Thymus (tissue), 11 donors: ENCODE measurements around the gene ZBTB7A. TPM values are rescaled to one million over a fixed set of nuclear protein-coding genes. Genes with fewer than 3 reads are reported as not detected.
A peak's percentile ranks its signal among the peaks of the same experiment; 100 is the strongest.

Source experiments
- DNase-seq, 9 donors: peaks; one replicate each; pipeline ENCODE4 v3.0.0-alpha.2; 2013; ENCODE audit warnings: low spot score in 9 of 9, low read depth in 6 of 9, missing footprints in 1 of 9
- H3K27ac ChIP-seq, 2 donors: one replicate each; pipeline ENCODE4 v1.5.1; 2013; ENCODE audit warnings: control low read depth in 1 of 2, low read depth in 1 of 2, low read length in 1 of 2, mild to moderate bottlenecking in 1 of 2, moderate library complexity in 1 of 2
- H3K27me3 ChIP-seq, 2 donors: one replicate each; pipeline ENCODE4 v1.5.1; 2013; ENCODE audit warnings: low read length in 1 of 2; ENCODE audit not compliant: control insufficient read depth in 2 of 2, insufficient read depth in 1 of 2
- H3K36me3 ChIP-seq, 2 donors: one replicate each; pipeline ENCODE4 v1.5.1; 2013; ENCODE audit warnings: low read length in 1 of 2, mild to moderate bottlenecking in 1 of 2, moderate library complexity in 1 of 2; ENCODE audit not compliant: control insufficient read depth in 2 of 2, insufficient read depth in 2 of 2
- H3K4me1 ChIP-seq, 2 donors: one replicate each; pipeline ENCODE4 v1.5.1; 2013; ENCODE audit warnings: low read length in 2 of 2; ENCODE audit not compliant: control insufficient read depth in 2 of 2, insufficient read depth in 2 of 2
- H3K4me3 ChIP-seq, 2 donors: one replicate each; pipeline ENCODE4 v1.5.1; 2013; ENCODE audit warnings: low read length in 2 of 2, control low read depth in 1 of 2, mild to moderate bottlenecking in 1 of 2
- H3K9me3 ChIP-seq, 2 donors: one replicate each; pipeline ENCODE4 v1.5.1; 2013; ENCODE audit warnings: low read length in 1 of 2, mild to moderate bottlenecking in 1 of 2; ENCODE audit not compliant: control insufficient read depth in 2 of 2, insufficient read depth in 1 of 2
- WGBS: extraction: QIAGEN DNeasy Blood & Tissue Kit; methylation state at CpG from one replicate; pipeline ENCODE4 v1.1.7; 2013; 5-methylcytosine and 5-hydroxymethylcytosine counted together
- polyA plus RNA-seq: library from polyadenylated mRNA; stranded (reverse); fragments of 200-250 nt; gene quantifications from one replicate; pipeline ENCODE4 v1.2.3, GENCODE V29; 2013
- total RNA-seq: library from RNA; stranded (reverse); fragments of 120-200 nt; gene quantifications from one replicate; pipeline ENCODE4 v1.2.4, GENCODE V29; 2013
- donor health status: healthy.

Gene ZBTB7A
- total and polyA plus RNA-seq, 2 donors: 5.1 to 9.4 TPM

GRCh38 chr19:4077800-4078684 is 11.3 kb upstream of the ZBTB7A start:
- 26% methylated on average over 33 of the region's 33 CpGs for WGBS
- H3K9me3 ChIP-seq: peaks cover 0 to 8% of the 10 kb centered on the region in 2 donors
- H3K27ac ChIP-seq: peak overlapping the region in 1 of 2 donors; percentile 74
- H3K4me1 ChIP-seq: peaks cover 8 to 25% of the 10 kb centered on the region in 2 donors
- peak in 2 of 9 donors; percentile 54 to 74 for DNase-seq
- peak overlapping the region; percentile 53 to 68 for H3K4me3 ChIP-seq
- no peaks in the 10 kb centered on the region for H3K36me3 ChIP-seq
- no peaks in the 10 kb centered on the region for H3K27me3 ChIP-seq

- no peak overlapping the region for H3K27ac ChIP-seq
- DNase-seq: no peak
- 96% methylated on average over 3 of the region's 3 CpGs for WGBS
- H3K9me3 ChIP-seq: peaks cover 0 to 8% of the 10 kb centered on the region in 2 donors
- H3K36me3 ChIP-seq: no peaks in the 10 kb centered on the region
- H3K27me3 ChIP-seq: no peaks in the 10 kb centered on the region
- H3K4me3 ChIP-seq: no peak overlapping the region
- peaks cover 8 to 25% of the 10 kb centered on the region in 2 donors for H3K4me1 ChIP-seq
Measured at GRCh38 chr19:4077007-4077374, 10.3 kb upstream of the ZBTB7A start.

- peaks cover 0 to 4% of the 10 kb centered on the region in 2 donors for H3K9me3 ChIP-seq
- no peaks in the 10 kb centered on the region for H3K27me3 ChIP-seq
- no peak for DNase-seq
- no peak overlapping the region for H3K4me3 ChIP-seq
- 70% methylated on average over 9 of the region's 9 CpGs for WGBS
- no peak overlapping the region for H3K27ac ChIP-seq
- no peaks in the 10 kb centered on the region for H3K36me3 ChIP-seq
- peaks cover 8 to 25% of the 10 kb centered on the region in 2 donors for H3K4me1 ChIP-seq
Measured at GRCh38 chr19:4075373-4075772, 8.7 kb upstream of the ZBTB7A start.

- Histone ChIP-seq H3K4me3 (no peak overlapping the region), H3K36me3 (no peaks in the 10 kb centered on the region), H3K9me3 (peaks cover 0 to 4% of the 10 kb centered on the region in 2 donors), H3K4me1 (peaks cover 12 to 26% of the 10 kb centered on the region in 2 donors), H3K27me3 (peaks cover 0 to 16% of the 10 kb centered on the region in 2 donors), H3K27ac (no peak overlapping the region)
- 97% methylated on average over 3 of the region's 3 CpGs for WGBS
- no peak for DNase-seq
Measured at GRCh38 chr19:4071610-4072009, 4.9 kb upstream of the ZBTB7A start.

GRCh38 chr19:4069331-4069959 is 2.7 kb upstream of the ZBTB7A start:
- H3K4me3 ChIP-seq: no peak overlapping the region
- no peaks in the 10 kb centered on the region for H3K36me3 ChIP-seq
- DNase-seq: peak in 2 of 9 donors; percentile 46 to 62
- H3K27me3 ChIP-seq: peaks cover 0 to 16% of the 10 kb centered on the region in 2 donors
- 48% methylated on average over 12 of the region's 12 CpGs for WGBS
- H3K4me1 ChIP-seq: peaks cover 13 to 24% of the 10 kb centered on the region in 2 donors
- H3K27ac ChIP-seq: peak overlapping the region in 1 of 2 donors; percentile 49
- no peaks in the 10 kb centered on the region for H3K9me3 ChIP-seq

GRCh38 chr19:4068047-4068966 is 1.6 kb upstream of the ZBTB7A start:
- Histone ChIP-seq H3K27me3 (peaks cover 0 to 16% of the 10 kb centered on the region in 2 donors), H3K9me3 (no peaks in the 10 kb centered on the region), H3K27ac (peak overlapping the region; percentile 89 to 96), H3K4me1 (peaks cover 20 to 35% of the 10 kb centered on the region in 2 donors), H3K4me3 (peak overlapping the region; percentile 91 to 94), H3K36me3 (peaks cover under 1 to 6% of the 10 kb centered on the region in 2 donors)
- DNase-seq: no peak
- WGBS: 34% methylated on average over 31 of the region's 31 CpGs

GRCh38 chr19:4067396-4068046 is 822 bp upstream of the ZBTB7A start:
- Histone ChIP-seq H3K9me3 (no peaks in the 10 kb centered on the region), H3K4me3 (peak overlapping the region; percentile 91 to 94), H3K4me1 (peaks cover 20 to 39% of the 10 kb centered on the region in 2 donors), H3K27me3 (peaks cover 0 to 16% of the 10 kb centered on the region in 2 donors), H3K27ac (peak overlapping the region; percentile 89 to 96), H3K36me3 (peaks cover 8 to 13% of the 10 kb centered on the region in 2 donors)
- peak in 2 of 9 donors; percentile 47 to 80 for DNase-seq
- WGBS: 1% methylated on average over 58 of the region's 58 CpGs

GRCh38 chr19:4066176-4066606 is 508 bp downstream of the ZBTB7A start:
- H3K27ac ChIP-seq: peak overlapping the region; percentile 96 to 98
- no peak for DNase-seq
- H3K27me3 ChIP-seq: peaks cover 0 to 16% of the 10 kb centered on the region in 2 donors
- H3K9me3 ChIP-seq: no peaks in the 10 kb centered on the region
- H3K36me3 ChIP-seq: peaks cover 16 to 25% of the 10 kb centered on the region in 2 donors
- H3K4me1 ChIP-seq: peaks cover 22 to 46% of the 10 kb centered on the region in 2 donors
- 1% methylated on average over 31 of the region's 31 CpGs for WGBS
- peak overlapping the region; percentile 91 to 94 for H3K4me3 ChIP-seq
